Measurements from ENCODE around the gene MINK1.

The MINK1 gene
- 186 to 278 (median 210) reads per million in 3 donors for total RNA-seq

- Histone ChIP-seq H3K4me3 (ENCODE audit: insufficient read depth, low read depth, low read length, poor library complexity, severe bottlenecking) (peak within 1 kb of the TSS; percentile 92), H3K36me3 (ENCODE audit: control insufficient read depth, insufficient read depth, low read length) (no peaks in the 10 kb centered on the region), H3K27ac (ENCODE audit: insufficient read depth, low read length, poor library complexity, severe bottlenecking) (peak within 1 kb of the TSS; percentile 74), H3K4me1 (ENCODE audit: control insufficient read depth, insufficient read depth, low read length, poor library complexity, severe bottlenecking) (peaks cover 27% of the 10 kb centered on the region), H3K27me3 (replicated peaks; ENCODE audit: control insufficient read depth, insufficient read depth, low read length, poor library complexity, severe bottlenecking) (no peaks in the 10 kb centered on the region), H3K9me3 (ENCODE audit: control insufficient read depth, low read length) (no peaks in the 10 kb centered on the region)
- DNase-seq = peak; percentile 86 to 88 (median 87)
These were observed at the start of gene MINK1 for GRCh38 chr17:4833178-4833940. MINK1 (plus strand) TSS chr17:4833340; CDS start chr17:4833584, 244 bp downstream.

GRCh38 chr17:4785311-4786105 lies 47.6 kb upstream of the MINK1 start:
- DNase-seq = no peak
- Histone ChIP-seq H3K27ac (ENCODE audit: insufficient read depth, low read length, poor library complexity, severe bottlenecking) (no peak overlapping the region), H3K27me3 (replicated peaks; ENCODE audit: control insufficient read depth, insufficient read depth, low read length, poor library complexity, severe bottlenecking) (peaks cover 32% of the 10 kb centered on the region), H3K9me3 (ENCODE audit: control insufficient read depth, low read length) (no peaks in the 10 kb centered on the region), H3K4me1 (ENCODE audit: control insufficient read depth, insufficient read depth, low read length, poor library complexity, severe bottlenecking) (peaks cover 18% of the 10 kb centered on the region), H3K4me3 (ENCODE audit: insufficient read depth, low read depth, low read length, poor library complexity, severe bottlenecking) (no peak overlapping the region), H3K36me3 (ENCODE audit: control insufficient read depth, insufficient read depth, low read length) (no peaks in the 10 kb centered on the region)

GRCh38 chr17:4786106-4786511 lies 47.0 kb upstream of the MINK1 start, which contains the start of gene VMO1:
VMO1 (minus strand) TSS chr17:4786364; CDS start chr17:4786352, 12 bp downstream.
- no peak within 1 kb of the TSS for H3K4me3 ChIP-seq (ENCODE audit: insufficient read depth, low read depth, low read length, poor library complexity, severe bottlenecking)
- no peaks in the 10 kb centered on the region for H3K9me3 ChIP-seq (ENCODE audit: control insufficient read depth, low read length)
- no peak within 1 kb of the TSS for H3K27ac ChIP-seq (ENCODE audit: insufficient read depth, low read length, poor library complexity, severe bottlenecking)
- no peak for DNase-seq
- H3K27me3 ChIP-seq (replicated peaks; ENCODE audit: control insufficient read depth, insufficient read depth, low read length, poor library complexity, severe bottlenecking) = peaks cover 32% of the 10 kb centered on the region
- peaks cover 20% of the 10 kb centered on the region for H3K4me1 ChIP-seq (ENCODE audit: control insufficient read depth, insufficient read depth, low read length, poor library complexity, severe bottlenecking)
- no peaks in the 10 kb centered on the region for H3K36me3 ChIP-seq (ENCODE audit: control insufficient read depth, insufficient read depth, low read length)

GRCh38 chr17:4786516-4786915 lies 46.6 kb upstream of the MINK1 start:
- H3K36me3 ChIP-seq (ENCODE audit: control insufficient read depth, insufficient read depth, low read length) = no peaks in the 10 kb centered on the region
- H3K27me3 ChIP-seq (replicated peaks; ENCODE audit: control insufficient read depth, insufficient read depth, low read length, poor library complexity, severe bottlenecking) = peaks cover 31% of the 10 kb centered on the region
- H3K4me1 ChIP-seq (ENCODE audit: control insufficient read depth, insufficient read depth, low read length, poor library complexity, severe bottlenecking) = peaks cover 20% of the 10 kb centered on the region
- no peak overlapping the region for H3K27ac ChIP-seq (ENCODE audit: insufficient read depth, low read length, poor library complexity, severe bottlenecking)
- DNase-seq = no peak
- H3K9me3 ChIP-seq (ENCODE audit: control insufficient read depth, low read length) = no peaks in the 10 kb centered on the region
- no peak overlapping the region for H3K4me3 ChIP-seq (ENCODE audit: insufficient read depth, low read depth, low read length, poor library complexity, severe bottlenecking)

DNA sequence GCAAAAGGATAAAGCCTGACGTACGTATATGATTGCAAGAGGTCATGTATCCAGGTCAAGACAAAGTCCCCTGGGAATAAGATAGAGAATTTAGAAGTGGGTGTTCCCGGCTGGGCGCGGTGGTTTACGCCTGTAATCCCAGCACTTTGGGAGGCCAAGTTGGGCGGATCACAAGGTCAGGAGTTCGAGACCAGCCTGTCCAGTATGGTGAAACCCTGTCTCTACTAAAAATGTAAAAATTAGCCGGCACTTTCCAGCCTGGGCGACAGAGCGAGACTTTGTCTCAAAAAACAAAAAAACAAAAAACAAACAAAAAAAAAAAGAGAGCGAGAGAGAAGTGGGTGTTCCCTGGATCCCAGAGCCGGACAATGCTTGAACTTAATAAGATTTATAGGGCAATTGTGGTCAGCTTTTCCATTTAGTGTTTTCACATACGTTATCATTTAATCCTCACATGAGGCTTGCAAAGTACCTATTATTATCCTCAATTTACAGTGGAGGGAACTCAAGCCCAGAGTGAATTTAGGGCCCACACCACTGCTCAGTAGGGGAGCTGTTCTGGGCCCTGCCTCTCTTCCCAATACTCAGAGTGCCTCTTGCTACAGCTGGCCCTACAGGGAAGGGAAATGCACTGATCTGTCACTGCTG lies 44.9 kb upstream of the MINK1 start:
- Histone ChIP-seq H3K9me3 (ENCODE audit: control insufficient read depth, low read length) (no peaks in the 10 kb centered on the region), H3K27ac (ENCODE audit: insufficient read depth, low read length, poor library complexity, severe bottlenecking) (no peak overlapping the region), H3K36me3 (ENCODE audit: control insufficient read depth, insufficient read depth, low read length) (no peaks in the 10 kb centered on the region), H3K4me1 (ENCODE audit: control insufficient read depth, insufficient read depth, low read length, poor library complexity, severe bottlenecking) (peaks cover 20% of the 10 kb centered on the region), H3K4me3 (ENCODE audit: insufficient read depth, low read depth, low read length, poor library complexity, severe bottlenecking) (no peak overlapping the region), H3K27me3 (replicated peaks; ENCODE audit: control insufficient read depth, insufficient read depth, low read length, poor library complexity, severe bottlenecking) (peaks cover 20% of the 10 kb centered on the region)
- DNase-seq = no peak

GRCh38 chr17:4788807-4789700 lies 44.1 kb upstream of the MINK1 start, which contains the start of gene GLTPD2:
GLTPD2 (plus strand) TSS chr17:4788964; CDS start chr17:4789012, 48 bp downstream.
- H3K27me3 ChIP-seq (replicated peaks; ENCODE audit: control insufficient read depth, insufficient read depth, low read length, poor library complexity, severe bottlenecking) = peaks cover 15% of the 10 kb centered on the region

DNA sequence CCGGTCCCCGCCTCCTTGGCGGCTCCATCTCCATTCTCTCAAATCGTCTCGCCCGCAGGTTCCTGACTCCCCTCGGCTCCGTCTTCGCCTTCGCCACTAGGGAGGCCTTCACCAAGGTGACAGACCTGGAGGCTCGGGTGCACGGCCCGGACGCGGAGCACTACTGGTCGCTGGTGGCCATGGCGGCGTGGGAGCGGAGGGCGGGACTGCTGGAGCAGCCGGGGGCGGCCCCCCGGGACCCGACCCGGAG lies 43.5 kb upstream of the MINK1 start:
- no peaks in the 10 kb centered on the region for H3K9me3 ChIP-seq (ENCODE audit: control insufficient read depth, low read length)
- peak overlapping the region; percentile 62 for H3K4me3 ChIP-seq (ENCODE audit: insufficient read depth, low read depth, low read length, poor library complexity, severe bottlenecking)
- H3K27me3 ChIP-seq (replicated peaks; ENCODE audit: control insufficient read depth, insufficient read depth, low read length, poor library complexity, severe bottlenecking) = peaks cover 15% of the 10 kb centered on the region
- no peaks in the 10 kb centered on the region for H3K36me3 ChIP-seq (ENCODE audit: control insufficient read depth, insufficient read depth, low read length)
- H3K27ac ChIP-seq (ENCODE audit: insufficient read depth, low read length, poor library complexity, severe bottlenecking) = peak overlapping the region; percentile 77
- peaks cover 20% of the 10 kb centered on the region for H3K4me1 ChIP-seq (ENCODE audit: control insufficient read depth, insufficient read depth, low read length, poor library complexity, severe bottlenecking)
- DNase-seq = no peak

More at GRCh38 chr17:4788807-4789700, 44.1 kb upstream of the MINK1 start, which contains the start of gene GLTPD2:
- no peaks in the 10 kb centered on the region for H3K9me3 ChIP-seq (ENCODE audit: control insufficient read depth, low read length)
- H3K4me3 ChIP-seq (ENCODE audit: insufficient read depth, low read depth, low read length, poor library complexity, severe bottlenecking) = peak within 1 kb of the TSS; percentile 62
- peak within 1 kb of the TSS; percentile 77 for H3K27ac ChIP-seq (ENCODE audit: insufficient read depth, low read length, poor library complexity, severe bottlenecking)
- no peaks in the 10 kb centered on the region for H3K36me3 ChIP-seq (ENCODE audit: control insufficient read depth, insufficient read depth, low read length)
- no peak for DNase-seq
- H3K4me1 ChIP-seq (ENCODE audit: control insufficient read depth, insufficient read depth, low read length, poor library complexity, severe bottlenecking) = peaks cover 20% of the 10 kb centered on the region

DNA sequence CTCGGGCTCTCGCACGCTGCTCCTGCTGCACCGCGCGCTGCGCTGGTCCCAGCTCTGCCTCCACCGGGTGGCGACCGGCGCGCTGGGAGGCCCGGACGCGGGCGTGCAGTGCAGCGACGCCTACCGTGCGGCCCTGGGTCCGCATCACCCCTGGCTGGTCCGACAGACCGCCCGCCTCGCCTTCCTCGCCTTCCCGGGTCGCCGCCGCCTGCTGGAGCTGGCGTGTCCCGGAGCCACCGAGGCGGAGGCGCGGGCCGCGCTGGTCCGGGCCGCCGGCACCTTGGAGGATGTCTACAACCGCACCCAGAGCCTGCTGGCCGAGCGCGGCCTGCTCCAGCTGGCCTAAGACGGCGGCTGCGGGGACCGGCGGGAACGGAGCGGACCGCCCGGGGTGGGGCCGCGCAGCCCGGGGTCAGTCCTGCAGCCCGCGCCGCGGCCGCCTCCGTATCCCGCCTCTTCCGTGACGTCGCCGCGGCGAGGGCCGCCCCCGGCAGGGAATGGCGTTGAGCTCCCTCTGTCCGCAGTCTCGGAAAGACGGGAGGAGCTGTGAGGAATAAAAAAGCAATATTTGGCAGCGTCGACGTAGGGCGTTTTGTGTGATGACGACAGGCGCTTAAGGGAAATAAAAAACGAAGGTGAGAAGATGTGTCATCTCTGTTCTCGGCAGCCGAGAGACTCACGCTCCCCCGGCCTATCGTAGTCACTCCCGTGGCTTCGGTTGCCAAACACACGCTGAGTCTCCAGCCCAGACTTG lies 43.0 kb upstream of the MINK1 start:
- H3K4me3 ChIP-seq (ENCODE audit: insufficient read depth, low read depth, low read length, poor library complexity, severe bottlenecking) = peak overlapping the region; percentile 62
- no peaks in the 10 kb centered on the region for H3K9me3 ChIP-seq (ENCODE audit: control insufficient read depth, low read length)
- peak; percentile 59 to 68 (median 64) for DNase-seq
- peaks cover 15% of the 10 kb centered on the region for H3K27me3 ChIP-seq (replicated peaks; ENCODE audit: control insufficient read depth, insufficient read depth, low read length, poor library complexity, severe bottlenecking)
- H3K36me3 ChIP-seq (ENCODE audit: control insufficient read depth, insufficient read depth, low read length) = no peaks in the 10 kb centered on the region
- peak overlapping the region; percentile 77 for H3K27ac ChIP-seq (ENCODE audit: insufficient read depth, low read length, poor library complexity, severe bottlenecking)
- peaks cover 20% of the 10 kb centered on the region for H3K4me1 ChIP-seq (ENCODE audit: control insufficient read depth, insufficient read depth, low read length, poor library complexity, severe bottlenecking)

DNA sequence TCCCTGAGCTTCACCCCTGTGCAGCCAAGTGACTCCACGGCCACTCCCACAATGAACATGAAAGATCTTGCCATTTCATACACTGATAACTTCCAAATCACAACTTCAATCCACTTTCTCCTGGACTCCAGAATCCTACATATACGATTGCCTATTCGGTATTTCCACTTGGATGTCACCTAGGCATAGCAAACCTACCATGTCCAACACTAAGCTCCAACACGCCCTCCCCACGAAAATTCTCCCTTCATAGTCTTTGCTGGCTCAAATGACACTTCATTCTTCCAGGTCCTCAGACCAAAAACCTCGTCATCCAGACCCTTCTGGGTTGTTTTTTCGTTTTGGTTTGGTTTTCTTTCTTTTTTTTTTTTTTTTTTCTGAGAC lies 42.4 kb upstream of the MINK1 start:
- Histone ChIP-seq H3K9me3 (ENCODE audit: control insufficient read depth, low read length) (no peaks in the 10 kb centered on the region), H3K27ac (ENCODE audit: insufficient read depth, low read length, poor library complexity, severe bottlenecking) (peak overlapping the region; percentile 77), H3K36me3 (ENCODE audit: control insufficient read depth, insufficient read depth, low read length) (no peaks in the 10 kb centered on the region), H3K4me1 (ENCODE audit: control insufficient read depth, insufficient read depth, low read length, poor library complexity, severe bottlenecking) (peaks cover 16% of the 10 kb centered on the region), H3K4me3 (ENCODE audit: insufficient read depth, low read depth, low read length, poor library complexity, severe bottlenecking) (peak overlapping the region; percentile 62), H3K27me3 (replicated peaks; ENCODE audit: control insufficient read depth, insufficient read depth, low read length, poor library complexity, severe bottlenecking) (peaks cover 11% of the 10 kb centered on the region)
- DNase-seq = no peak

Measured in effector memory CD4-positive, alpha-beta T cell (primary cell).